Measurements from ENCODE around the gene KCNQ1.

GRCh38 chr11:2525166-2525861, 80.5 kb downstream of the KCNQ1 start:
- TF ChIP-seq EZH2phosphoT487 (IDR thresholded peaks at IDR 0.05; ENCODE audit: insufficient read depth, low read depth), result no peak
- TF ChIP-seq EZH2 (IDR thresholded peaks at IDR 0.05; ENCODE audit: insufficient read depth, poor library complexity, severe bottlenecking), result no peak
